GM12873 (cell line): Measurements from ENCODE around the gene ZNF793.

ENCODE experiments used
- CTCF ChIP-seq: IDR thresholded peaks from 2 replicates; pipeline ENCODE4 v1.5.1; 2012; ENCODE audit warnings: low read depth, mild to moderate bottlenecking, moderate library complexity, low read length, control low read depth; ENCODE audit not compliant: insufficient read depth; ENCODE audit errors: missing control alignments

ZNF793 gene

GRCh38 chr19:37472165-37472564 lies 34.6 kb upstream of the ZNF793 start:
- TF ChIP-seq CTCF: no peak

- TF ChIP-seq CTCF: no peak
Measured at GRCh38 chr19:37484406-37485168, 22.2 kb upstream of the ZNF793 start.

GRCh38 chr19:37492213-37492612 lies 14.5 kb upstream of the ZNF793 start:
- no peak for TF ChIP-seq CTCF

GRCh38 chr19:37505958-37506386 lies 767 bp upstream of the ZNF793 start:
- no peak for TF ChIP-seq CTCF

GRCh38 chr19:37507167-37507464 lies 377 bp downstream of the ZNF793 start:
- TF ChIP-seq CTCF: no peak

- TF ChIP-seq CTCF: no peak
Measured at GRCh38 chr19:37511186-37511585, 4.4 kb downstream of the ZNF793 start.

- TF ChIP-seq CTCF: no peak
Measured at GRCh38 chr19:37511821-37512220, 5.1 kb downstream of the ZNF793 start.
